Measurements from ENCODE around the gene PPM1J.
A peak's percentile ranks its signal among the peaks of the same experiment; 100 is the strongest.

PPM1J gene

DNA sequence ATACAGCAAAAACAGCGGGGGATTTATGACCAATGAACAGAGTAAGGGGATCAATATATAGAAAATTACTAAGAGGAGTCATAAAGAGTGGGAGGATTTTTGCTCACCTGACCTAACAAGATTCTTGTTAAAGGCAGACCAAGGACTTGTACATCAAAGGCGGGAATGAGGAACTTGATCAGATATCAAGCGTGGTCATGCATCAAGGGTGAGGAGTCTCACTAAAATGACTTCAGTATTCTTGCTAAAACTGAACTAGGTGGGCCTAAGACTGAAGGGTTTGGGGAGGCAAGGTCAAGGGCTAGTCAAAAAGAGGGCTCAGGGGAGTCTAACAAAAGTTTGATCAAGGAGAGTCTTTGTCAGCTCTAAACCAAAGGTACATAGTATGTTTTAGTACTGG, 38.6 kb downstream of the PPM1J start:
- no peak for TF ChIP-seq ZFX (IDR thresholded peaks at IDR 0.05)
- TF ChIP-seq CTCF (conservative IDR thresholded peaks at IDR 0.05) = no peak
- H3K27ac ChIP-seq = no peak overlapping the region

DNA sequence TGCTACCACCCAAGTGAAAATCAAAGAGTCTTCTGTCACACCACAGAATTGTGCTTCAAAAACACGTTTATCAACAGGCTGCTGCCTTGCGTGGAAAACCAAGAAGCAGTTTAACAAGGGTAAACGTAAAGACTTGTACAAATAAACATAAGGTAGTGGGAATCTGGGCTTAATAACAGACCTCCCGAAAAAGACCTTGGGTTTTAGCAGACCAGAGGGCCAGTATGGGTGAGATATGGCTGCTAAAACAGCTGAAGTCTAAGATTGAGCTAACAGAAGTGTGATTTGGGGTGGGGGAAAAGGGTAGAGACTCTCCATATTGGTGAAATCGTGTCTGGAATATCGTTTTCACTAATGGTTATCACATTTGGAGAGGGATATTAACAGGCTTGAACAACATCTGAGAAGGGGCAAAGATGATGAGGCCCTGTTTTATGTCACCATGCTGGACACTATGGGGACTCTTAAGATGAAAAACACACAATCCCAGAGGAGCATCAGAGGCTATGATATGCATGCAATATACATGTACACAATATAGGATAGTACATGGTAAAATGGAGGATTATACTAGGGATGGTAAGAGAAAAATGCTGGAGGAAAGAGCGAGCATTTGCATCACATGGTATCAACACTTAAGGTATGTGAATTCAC, 39.3 kb downstream of the PPM1J start:
- TF ChIP-seq ZFX (IDR thresholded peaks at IDR 0.05) = no peak
- TF ChIP-seq CTCF (conservative IDR thresholded peaks at IDR 0.05) = no peak
- peak overlapping the region; percentile 84 for H3K27ac ChIP-seq

DNA sequence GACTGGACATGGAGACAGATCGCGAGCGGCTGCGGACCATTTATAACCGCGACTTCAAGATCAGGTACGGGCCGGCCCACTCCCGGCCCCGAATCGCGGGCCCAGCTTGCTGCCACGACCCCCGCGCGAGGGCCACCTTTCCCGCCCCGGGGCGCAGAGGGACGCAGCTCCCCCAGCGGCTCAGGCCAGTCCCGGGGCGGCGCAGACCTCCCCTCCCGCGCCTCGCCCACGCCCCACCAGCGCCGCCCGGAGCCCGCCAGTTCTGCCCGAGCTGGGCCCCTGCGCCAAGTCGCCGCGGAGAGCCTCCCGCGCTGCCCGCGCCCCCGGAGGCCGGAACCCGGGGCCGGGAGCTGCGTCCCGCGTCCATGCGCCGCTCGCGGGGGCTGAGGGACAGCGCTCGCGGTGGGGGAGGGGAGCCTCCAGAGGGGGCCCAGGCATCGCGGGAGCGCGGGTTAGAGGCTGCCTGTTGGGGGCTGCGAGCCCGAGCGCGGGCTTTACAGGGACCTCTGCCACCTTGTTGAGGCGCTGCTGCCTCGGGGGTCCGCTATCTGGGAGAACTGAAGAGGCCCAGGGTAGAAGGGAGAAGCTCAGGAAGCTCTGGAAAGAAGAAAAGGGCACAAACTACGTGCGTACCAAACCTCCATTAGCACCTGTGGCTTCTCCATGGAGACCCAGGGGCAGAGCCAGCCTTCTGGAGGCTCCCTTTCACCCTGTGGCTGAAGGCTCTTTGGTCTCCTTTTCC, 40.0 kb downstream of the PPM1J start:
- peak overlapping the region; percentile 84 for H3K27ac ChIP-seq
- TF ChIP-seq CTCF (conservative IDR thresholded peaks at IDR 0.05) (peak; percentile 34), ZFX (IDR thresholded peaks at IDR 0.05) (peak; percentile 85)

DNA sequence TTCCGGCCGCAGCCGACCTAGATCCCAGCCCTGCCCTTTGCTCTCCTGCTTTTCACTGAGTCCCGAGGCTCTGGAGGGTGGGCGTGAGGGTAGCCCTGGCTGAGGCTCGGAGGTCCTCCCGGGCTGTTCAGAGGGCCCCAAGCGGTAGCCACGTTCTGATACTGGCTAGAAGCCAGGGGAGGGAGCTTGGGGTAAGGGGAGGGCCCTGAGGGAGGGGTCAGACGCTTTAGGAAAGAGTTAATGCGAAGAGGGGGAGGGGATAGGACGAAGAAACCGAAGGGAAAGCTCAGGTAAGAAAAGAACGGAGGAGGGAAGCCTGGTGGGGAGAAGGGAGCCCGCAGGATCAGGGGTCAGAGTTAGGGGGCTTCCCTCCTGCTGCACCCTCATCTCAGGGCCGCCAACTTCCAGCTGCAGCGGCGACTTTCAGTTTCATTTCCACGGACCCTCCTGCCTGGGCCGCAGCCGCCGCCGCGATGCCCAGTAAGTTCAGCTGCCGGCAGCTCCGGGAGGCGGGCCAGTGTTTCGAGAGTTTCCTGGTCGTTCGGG, 40.6 kb downstream of the PPM1J start, which contains the start of gene MOV10:
Gene MOV10, plus strand, starts transcription at position 220 of the 546 bp plus-strand sequence. Its CDS starts 254 bp downstream, at position 474.
- peak within 1 kb of the TSS; percentile 84 for H3K27ac ChIP-seq
- TF ChIP-seq ZFX (IDR thresholded peaks at IDR 0.05) (peak; percentile 98), CTCF (conservative IDR thresholded peaks at IDR 0.05) (no peak)

DNA sequence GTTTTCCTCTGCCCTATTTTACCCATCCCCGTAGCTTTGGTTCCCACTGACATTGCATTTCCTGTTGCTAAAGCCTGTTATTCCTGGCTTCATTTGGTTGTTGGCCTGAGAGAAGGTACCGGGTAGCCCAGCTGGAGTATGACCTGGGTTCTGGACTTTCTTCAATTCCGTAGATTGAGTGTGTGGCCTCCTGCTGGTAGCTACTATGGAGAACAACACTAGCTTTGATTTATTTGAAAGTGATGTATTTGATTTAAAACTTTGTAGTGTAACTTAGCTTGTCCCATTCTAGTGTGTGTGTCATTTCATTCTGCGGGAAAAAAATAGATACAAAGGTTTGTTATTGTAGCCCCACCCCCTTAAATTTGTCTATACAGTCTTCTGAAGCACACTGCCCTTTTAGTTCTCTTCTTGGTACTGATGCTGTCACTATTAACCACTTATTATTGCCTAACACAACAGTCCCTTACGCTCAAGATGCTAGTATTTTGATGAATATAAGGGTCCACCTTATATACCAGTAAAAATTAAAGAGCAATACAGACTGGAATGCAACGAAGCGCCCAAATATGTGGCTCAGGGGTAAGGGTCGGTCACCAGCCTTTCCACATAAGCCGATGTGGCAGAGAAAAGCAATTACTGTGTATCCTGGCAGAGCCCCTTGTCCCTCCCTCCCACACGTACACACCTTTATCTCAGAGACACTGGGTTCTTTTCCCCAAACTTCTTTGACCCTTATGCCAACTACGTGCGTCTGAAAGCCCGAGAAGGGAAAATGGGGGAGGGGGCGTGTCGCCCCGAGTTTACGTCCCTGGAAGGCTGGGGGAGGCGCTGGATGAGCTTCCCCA, 41.3 kb downstream of the PPM1J start:
- TF ChIP-seq ZFX (IDR thresholded peaks at IDR 0.05) (no peak), CTCF (conservative IDR thresholded peaks at IDR 0.05) (peak; percentile 71)
- H3K27ac ChIP-seq = peak overlapping the region; percentile 84

DNA sequence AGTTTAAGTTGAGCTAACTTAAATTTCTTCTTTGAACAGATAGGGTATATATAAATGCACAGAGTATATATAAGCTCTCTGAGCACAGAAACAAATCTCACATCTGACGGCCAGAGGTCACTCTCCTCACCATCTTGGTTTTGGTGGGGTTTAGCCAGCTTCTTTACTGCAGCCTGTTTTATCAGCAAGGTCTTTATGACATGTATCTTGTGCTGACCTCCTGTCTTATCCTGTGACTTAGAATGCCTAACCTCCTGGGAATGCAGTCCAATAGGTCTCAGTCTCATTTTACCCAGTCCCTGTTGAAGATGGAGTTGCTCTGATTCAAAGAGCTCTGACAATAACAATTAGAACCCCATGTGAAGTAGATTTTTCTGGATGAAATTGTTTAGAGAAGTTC, 42.3 kb downstream of the PPM1J start:
- TF ChIP-seq CTCF (conservative IDR thresholded peaks at IDR 0.05) (no peak), ZFX (IDR thresholded peaks at IDR 0.05) (no peak)
- H3K27ac ChIP-seq = no peak overlapping the region
